Measurements from ENCODE around the gene SASH1.

DNA sequence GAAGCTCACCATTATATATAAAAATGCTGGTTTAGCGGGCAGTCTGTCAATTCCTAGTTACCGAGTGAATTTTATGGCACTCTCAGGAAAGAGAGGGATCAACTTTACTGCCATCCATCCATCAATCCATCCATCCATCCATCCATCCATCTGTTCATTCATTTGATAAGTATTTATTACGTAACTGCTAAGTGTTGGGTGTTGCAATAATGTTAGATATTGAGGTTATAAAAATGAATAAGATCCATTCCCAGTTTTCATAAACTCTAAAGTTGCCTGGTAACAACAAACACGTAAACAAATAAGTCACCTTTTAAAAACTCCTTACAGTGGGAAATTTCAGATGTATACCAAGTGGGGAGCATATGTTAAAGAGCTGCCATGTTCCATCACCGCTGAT, 36.8 kb downstream of the SASH1 start:
- no peak for TF ChIP-seq CTCF (IDR thresholded peaks at IDR 0.05)
- TF ChIP-seq POLR2A (IDR thresholded peaks at IDR 0.05), result no peak
- TF ChIP-seq POLR2AphosphoS5 (IDR thresholded peaks at IDR 0.05), result no peak
- no peak for TF ChIP-seq EP300 (IDR thresholded peaks at IDR 0.05)
